Thyroid gland (tissue), 4 donors: ENCODE measurements around the gene MALT1. TPM values are rescaled to one million over a fixed set of nuclear protein-coding genes. Genes with fewer than 3 reads are reported as not detected.

Experiments
- DNase-seq, 2 donors: peaks; one replicate each; pipeline ENCODE4 v3.0.0-alpha.2; 2019
- H3K27ac ChIP-seq, 3 donors: fragments of 200-600 bp; sonication (generic); 1 replicate in 2 of 3; 2 replicates in 1 of 3; pipeline ENCODE4 v1.5.1; 2016 to 2019; ENCODE audit warnings: mild to moderate bottlenecking in 1 of 3, moderate library complexity in 1 of 3
- H3K27me3 ChIP-seq: fragments of 200-600 bp; sonication (generic); one replicate; pipeline ENCODE4 v1.5.1; 2019
- H3K36me3 ChIP-seq, 2 donors: fragments of 200-600 bp; sonication (generic); one replicate each; pipeline ENCODE4 v1.5.1; 2016 to 2019
- H3K4me1 ChIP-seq, 2 donors: fragments of 200-600 bp; sonication (generic); one replicate each; pipeline ENCODE4 v1.5.1; 2017 to 2019
- H3K4me3 ChIP-seq, 3 donors: fragments of 200-600 bp; sonication (generic); replicated peaks in 1 of 3; 1 replicate in 2 of 3; 2 replicates in 1 of 3; pipeline ENCODE4 v1.5.1; 2016; ENCODE audit warnings: mild to moderate bottlenecking in 1 of 3
- H3K9me3 ChIP-seq: fragments of 200-600 bp; sonication (generic); one replicate; pipeline ENCODE4 v1.5.1; 2017
- CTCF ChIP-seq, 6 experiments: fragments of 200-600 bp in 3 of 6; fragments of 450-650 bp in 3 of 6; sonication (generic) in 3 of 6; IDR thresholded peaks; one replicate each; pipeline ENCODE4 v1.5.1; 2016 to 2019; ENCODE audit warnings: antibody characterized with exemption in 6 of 6, mild to moderate bottlenecking in 2 of 6, inconsistent platforms in 1 of 6, moderate library complexity in 1 of 6
- POLR2A ChIP-seq, 2 donors: fragments of 450-650 bp; IDR thresholded peaks; one replicate each; pipeline ENCODE4 v1.6.1; 2017; ENCODE audit warnings: antibody characterized with exemption in 2 of 2, mild to moderate bottlenecking in 2 of 2, moderate library complexity in 1 of 2
- WGBS, 2 donors: methylation state at CpG; one replicate each; pipeline ENCODE4 v1.1.5; 2017; 5-methylcytosine and 5-hydroxymethylcytosine counted together
- intact Hi-C: fragments of 100-400 bp; cut with DNase I; formaldehyde crosslinking; loops from one replicate; pipeline ENCODE4 v1.15.1; 2023
- total RNA-seq, 4 donors: library from RNA; depleted of rRNA; stranded (reverse); fragments of >200 nt; gene quantifications; one replicate each; pipeline ENCODE4 v1.2.3, GENCODE V29; 2016

Gene MALT1
- total RNA-seq, 4 donors from 2014 or later, result 26.3 to 42.1 (median 30.2) TPM

GRCh38 chr18:58712930-58713329, 41.7 kb downstream of the MALT1 start:
- Histone ChIP-seq H3K4me3 (no peak overlapping the region), H3K27ac (no peak overlapping the region), H3K4me1 (no peaks in the 10 kb centered on the region), H3K36me3 (no peaks in the 10 kb centered on the region), H3K27me3 (no peaks in the 10 kb centered on the region), H3K9me3 (no peaks in the 10 kb centered on the region)
- intact Hi-C loops, result no loop called here
- DNase-seq, result no peak
- TF ChIP-seq CTCF (IDR thresholded peaks at IDR 0.05), result no peak
- TF ChIP-seq POLR2A (IDR thresholded peaks at IDR 0.05), result no peak

- no peaks in the 10 kb centered on the region for H3K4me1 ChIP-seq
- TF ChIP-seq POLR2A (IDR thresholded peaks at IDR 0.05), result no peak
- no peak for TF ChIP-seq CTCF (IDR thresholded peaks at IDR 0.05)
- no peaks in the 10 kb centered on the region for H3K9me3 ChIP-seq
- DNase-seq, result no peak
- no peak overlapping the region for H3K27ac ChIP-seq
- intact Hi-C loops, result no loop called here
- 91 to 95% methylated on average over 3 of the region's 3 CpGs for WGBS, 2 donors
- no peaks in the 10 kb centered on the region for H3K36me3 ChIP-seq
- no peak overlapping the region for H3K4me3 ChIP-seq
- no peaks in the 10 kb centered on the region for H3K27me3 ChIP-seq
Observed at GRCh38 chr18:58714259-58714658, 43.0 kb downstream of the MALT1 start.

GRCh38 chr18:58714821-58715220, 43.6 kb downstream of the MALT1 start:
- DNase-seq, result no peak
- no peaks in the 10 kb centered on the region for H3K27me3 ChIP-seq
- TF ChIP-seq CTCF (IDR thresholded peaks at IDR 0.05) (no peak), POLR2A (IDR thresholded peaks at IDR 0.05) (no peak)
- H3K9me3 ChIP-seq, result no peaks in the 10 kb centered on the region
- H3K4me1 ChIP-seq, result no peaks in the 10 kb centered on the region
- intact Hi-C loops, result no loop called here
- H3K27ac ChIP-seq, result no peak overlapping the region
- WGBS, 2 donors, result 97 to 100% methylated on average over 1 of the region's 1 CpG
- H3K36me3 ChIP-seq, result no peaks in the 10 kb centered on the region
- H3K4me3 ChIP-seq, result no peak overlapping the region

GRCh38 chr18:58715540-58715939, 44.3 kb downstream of the MALT1 start:
- intact Hi-C loops, result no loop called here
- Histone ChIP-seq H3K36me3 (no peaks in the 10 kb centered on the region), H3K27me3 (no peaks in the 10 kb centered on the region), H3K27ac (no peak overlapping the region), H3K4me1 (no peaks in the 10 kb centered on the region), H3K4me3 (no peak overlapping the region), H3K9me3 (no peaks in the 10 kb centered on the region)
- DNase-seq, result no peak
- TF ChIP-seq CTCF (IDR thresholded peaks at IDR 0.05) (no peak), POLR2A (IDR thresholded peaks at IDR 0.05) (no peak)
- WGBS, 2 donors, result 77% methylated on average over 2 of the region's 2 CpGs

- H3K9me3 ChIP-seq, result no peaks in the 10 kb centered on the region
- 79 to 82% methylated on average over 4 of the region's 4 CpGs for WGBS, 2 donors
- H3K27ac ChIP-seq, result no peak overlapping the region
- no peak for DNase-seq
- no peaks in the 10 kb centered on the region for H3K27me3 ChIP-seq
- no peak for TF ChIP-seq POLR2A (IDR thresholded peaks at IDR 0.05)
- TF ChIP-seq CTCF (IDR thresholded peaks at IDR 0.05), result no peak
- no peaks in the 10 kb centered on the region for H3K4me1 ChIP-seq
- intact Hi-C loops, result no loop called here
- no peaks in the 10 kb centered on the region for H3K36me3 ChIP-seq
- no peak overlapping the region for H3K4me3 ChIP-seq
Observed at GRCh38 chr18:58716060-58716756, 44.9 kb downstream of the MALT1 start.
